HCT116 (cell line): ENCODE measurements around the gene SNED1. TPM values are rescaled to one million over a fixed set of nuclear protein-coding genes. Genes with fewer than 3 reads are reported as not detected.

ENCODE experiments used
- ATAC-seq: fragments of 200-7000 bp; cut with Tn5 transposase; 2 replicates; pipeline ENCODE4 v1.9.1; 2020; ENCODE audit warnings: mild to moderate bottlenecking, moderate library complexity
- BruUV-seq: library from RNA; stranded (reverse); fragments of 400-500 nt; replicated peaks from 2 replicates; lab custom pipeline; 2021; lab: Mats Ljungman, UMichigan
- CTCF ChIA-PET: fragments of 300-600 bp; sonication (Branson Sonifier 250); formaldehyde crosslinking; loops from one replicate; lab custom pipeline; 2021; ENCODE audit warnings: antibody characterized with exemption; lab: Charles Lee
- POLR2A ChIA-PET: fragments of 300-600, 350-600 bp; sonication (Branson Sonifier 250); formaldehyde crosslinking; loops from one replicate; lab custom pipeline; 2021; ENCODE audit warnings: antibody characterized with exemption; lab: Charles Lee
- RAD21 ChIA-PET, 2 experiments: fragments of 300-600 bp; sonication (Branson Sonifier 250); formaldehyde crosslinking; loops; one replicate each; lab custom pipeline; 2023; ENCODE audit warnings: low total read pairs in 2 of 2; ENCODE audit not compliant: uncharacterized antibody in 2 of 2, unreplicated experiment in 2 of 2, low non-redundant PET in 1 of 2; lab: Charles Lee
- DNase-seq: peaks from one replicate; pipeline ENCODE4 v3.0.0-alpha.2; 2010; ENCODE audit warnings: low read depth, low spot score
- H2AFZ ChIP-seq: fragments of 200-600 bp; shearing (Covaris generic), sonication (generic); 2 replicates; pipeline ENCODE4 v1.6.1; 2017; ENCODE audit warnings: low read depth, mixed run types, mixed read lengths, antibody characterized with exemption, low read length; ENCODE audit not compliant: poor library complexity, severe bottlenecking
- H3K27ac ChIP-seq: 2 replicates; pipeline ENCODE4 v1.5.1; 2012; ENCODE audit warnings: low read depth, low read length
- H3K27me3 ChIP-seq: fragments of 200-600 bp; sonication (generic); 2 replicates; pipeline ENCODE4 v1.6.1; 2016; ENCODE audit warnings: mixed run types, low read length, mixed read lengths; ENCODE audit not compliant: insufficient read depth
- H3K36me3 ChIP-seq, 2 experiments: fragments of 200-500 bp in 1 of 2; fragments of 200-600 bp in 1 of 2; sonication (Bioruptor generic) in 1 of 2; sonication (generic) in 1 of 2; 2 replicates each; pipeline versions ENCODE4 v1.5.1 to v1.6.1; 2014 to 2016; ENCODE audit warnings: low read length in 2 of 2, inconsistent platforms in 1 of 2, mixed read lengths in 1 of 2, mixed run types in 1 of 2; ENCODE audit not compliant: insufficient read depth in 2 of 2, control insufficient read depth in 1 of 2
- H3K4me1 ChIP-seq, 2 experiments: fragments of 200-600 bp in 1 of 2; sonication (generic) in 1 of 2; 2 replicates each; pipeline versions ENCODE4 v1.5.1 to v1.6.1; 2012 to 2017; ENCODE audit warnings: low read length in 2 of 2, inconsistent platforms in 1 of 2, mild to moderate bottlenecking in 1 of 2, mixed read lengths in 1 of 2, mixed run types in 1 of 2, moderate library complexity in 1 of 2; ENCODE audit not compliant: insufficient read depth in 2 of 2, control insufficient read depth in 1 of 2
- H3K4me2 ChIP-seq: fragments of 200-600 bp; sonication (generic); 2 replicates; pipeline ENCODE4 v1.6.1; 2017; ENCODE audit warnings: mixed run types, low read length, mixed read lengths
- H3K4me3 ChIP-seq, 2 experiments: fragments of 200-600 bp in 1 of 2; sonication (generic) in 1 of 2; replicated peaks in 1 of 2; 2 replicates each; pipeline ENCODE4 v1.5.1; 2011 to 2016; ENCODE audit warnings: low read length in 2 of 2, control low read depth in 1 of 2, low read depth in 1 of 2, mild to moderate bottlenecking in 1 of 2, mixed read lengths in 1 of 2, mixed run types in 1 of 2
- H3K79me2 ChIP-seq: fragments of 200-600 bp; sonication (generic); 2 replicates; pipeline ENCODE4 v1.6.1; 2017; ENCODE audit warnings: mild to moderate bottlenecking, mixed run types, low read length, moderate library complexity, mixed read lengths; ENCODE audit not compliant: insufficient read depth
- H3K9ac ChIP-seq: fragments of 200-600 bp; sonication (generic); 2 replicates; pipeline ENCODE4 v1.6.1; 2016; ENCODE audit warnings: low read length, mixed read lengths
- H3K9me2 ChIP-seq: fragments of 200-600 bp; sonication (generic), shearing (Covaris generic); 2 replicates; pipeline ENCODE4 v1.6.1; 2017; ENCODE audit warnings: mixed run types, mild to moderate bottlenecking, moderate library complexity; ENCODE audit not compliant: insufficient read depth
- H3K9me3 ChIP-seq, 2 experiments: fragments of 200-500 bp in 1 of 2; fragments of 200-600 bp in 1 of 2; sonication (Bioruptor generic) in 1 of 2; sonication (generic) in 1 of 2; 2 replicates each; pipeline ENCODE4 v1.6.1; 2014 to 2017; ENCODE audit warnings: low read length in 2 of 2, mixed read lengths in 2 of 2, inconsistent platforms in 1 of 2, low read depth in 1 of 2, mild to moderate bottlenecking in 1 of 2, mixed run types in 1 of 2, moderate library complexity in 1 of 2; ENCODE audit not compliant: control insufficient read depth in 1 of 2, insufficient read depth in 1 of 2
- H4K20me1 ChIP-seq: fragments of 200-600 bp; sonication (generic), shearing (Covaris generic); 2 replicates; pipeline ENCODE4 v1.6.1; 2017; ENCODE audit warnings: mixed run types, mild to moderate bottlenecking, moderate library complexity; ENCODE audit not compliant: insufficient read depth
- CBX3 ChIP-seq: IDR thresholded peaks from 2 replicates; pipeline ENCODE4 v1.6.1; 2012; ENCODE audit warnings: low read depth
- EGR1 ChIP-seq: IDR thresholded peaks from 2 replicates; pipeline ENCODE4 v1.6.1; 2012; ENCODE audit warnings: low read depth
- ELF1 ChIP-seq: IDR thresholded peaks from 2 replicates; pipeline ENCODE4 v1.6.1; 2012; ENCODE audit warnings: low read depth, borderline replicate concordance
- EZH2 ChIP-seq: fragments of 200-600 bp; sonication (generic); IDR thresholded peaks from 2 replicates; pipeline ENCODE4 v1.6.1; 2017; ENCODE audit warnings: antibody characterized with exemption, mixed run types
- EZH2phosphoT487 ChIP-seq: fragments of 200-600 bp; IDR thresholded peaks from 2 replicates; pipeline ENCODE4 v1.6.1; 2018; ENCODE audit warnings: antibody characterized with exemption, borderline replicate concordance
- FOSL1 ChIP-seq: IDR thresholded peaks from 2 replicates; pipeline ENCODE4 v1.6.1; 2012; ENCODE audit warnings: low read depth
- JUND ChIP-seq: IDR thresholded peaks from 2 replicates; pipeline ENCODE4 v1.6.1; 2012
- POLR2A ChIP-seq: IDR thresholded peaks from 2 replicates; pipeline ENCODE4 v1.7.0; 2011; ENCODE audit warnings: borderline replicate concordance; ENCODE audit not compliant: insufficient read depth, insufficient read length; ENCODE audit errors: extremely low read depth
- POLR2AphosphoS5 ChIP-seq: IDR thresholded peaks from 2 replicates; pipeline ENCODE4 v1.6.1; 2011; ENCODE audit warnings: mild to moderate bottlenecking, low read depth, low read length, moderate library complexity
- RAD21 ChIP-seq: IDR thresholded peaks from 2 replicates; pipeline ENCODE4 v1.6.1; 2012; ENCODE audit warnings: low read depth, mild to moderate bottlenecking
- SIN3A ChIP-seq: IDR thresholded peaks from 2 replicates; pipeline ENCODE4 v1.6.1; 2012; ENCODE audit warnings: low read depth
- SP1 ChIP-seq: IDR thresholded peaks from 2 replicates; pipeline ENCODE4 v1.6.1; 2012; ENCODE audit warnings: low read depth
- SRF ChIP-seq: IDR thresholded peaks from 2 replicates; pipeline ENCODE4 v1.6.1; 2012; ENCODE audit warnings: low read depth
- YY1 ChIP-seq: IDR thresholded peaks from 2 replicates; pipeline ENCODE4 v1.6.1; 2011; ENCODE audit warnings: low read length, low read depth, moderate library complexity, mild to moderate bottlenecking; ENCODE audit not compliant: insufficient replicate concordance; ENCODE audit errors: extremely low read depth
- ZFX ChIP-seq: fragments of 450-650 bp; IDR thresholded peaks from 2 replicates; pipeline ENCODE4 v1.6.1; 2017
- ZNF274 ChIP-seq: fragments of 200-500 bp; sonication (Bioruptor generic); IDR thresholded peaks from 2 replicates; pipeline ENCODE4 v1.6.1; 2014; ENCODE audit warnings: mild to moderate bottlenecking, low read depth, low read length, inconsistent platforms
- intact Hi-C: fragments of 100-400 bp; cut with micrococcal nuclease; formaldehyde crosslinking; loops from 2 replicates; pipeline ENCODE4 v1.10.0; 2022
- total RNA-seq: library from RNA; stranded (reverse); gene quantifications from one replicate; pipeline ENCODE4 v1.2.1, GENCODE V29; 2021; ENCODE audit not compliant: unreplicated experiment
- TF ChIP-seq, protein P1 (sequence below), 3 experiments: fragments of 200-600 bp in 1 of 3; sonication (generic) in 1 of 3; IDR thresholded peaks in 2 of 3; conservative IDR thresholded peaks in 1 of 3; 2 replicates each; pipeline ENCODE4 v1.5.1; 2012 to 2017; ENCODE audit warnings: low read depth in 2 of 3, low read length in 2 of 3, antibody characterized with exemption in 1 of 3, borderline replicate concordance in 1 of 3, control low read depth in 1 of 3, mild to moderate bottlenecking in 1 of 3, mixed read lengths in 1 of 3, mixed run types in 1 of 3, moderate library complexity in 1 of 3; ENCODE audit not compliant: insufficient read depth in 1 of 3
- TF ChIP-seq, protein P2 (sequence below): IDR thresholded peaks from 2 replicates; pipeline ENCODE4 v1.6.1; 2011; ENCODE audit warnings: mild to moderate bottlenecking, low read length, moderate library complexity; ENCODE audit not compliant: insufficient replicate concordance; ENCODE audit errors: extremely low read depth
- TF ChIP-seq, protein P3 (sequence below): IDR thresholded peaks from 2 replicates; pipeline ENCODE4 v1.6.1; 2012
- TF ChIP-seq, protein P4 (sequence below): IDR thresholded peaks from 2 replicates; pipeline ENCODE4 v1.6.1; 2012; ENCODE audit warnings: low read depth

Gene SNED1
- total RNA-seq, 1 experiment from 2014 or later, result 9.6 TPM

DNA sequence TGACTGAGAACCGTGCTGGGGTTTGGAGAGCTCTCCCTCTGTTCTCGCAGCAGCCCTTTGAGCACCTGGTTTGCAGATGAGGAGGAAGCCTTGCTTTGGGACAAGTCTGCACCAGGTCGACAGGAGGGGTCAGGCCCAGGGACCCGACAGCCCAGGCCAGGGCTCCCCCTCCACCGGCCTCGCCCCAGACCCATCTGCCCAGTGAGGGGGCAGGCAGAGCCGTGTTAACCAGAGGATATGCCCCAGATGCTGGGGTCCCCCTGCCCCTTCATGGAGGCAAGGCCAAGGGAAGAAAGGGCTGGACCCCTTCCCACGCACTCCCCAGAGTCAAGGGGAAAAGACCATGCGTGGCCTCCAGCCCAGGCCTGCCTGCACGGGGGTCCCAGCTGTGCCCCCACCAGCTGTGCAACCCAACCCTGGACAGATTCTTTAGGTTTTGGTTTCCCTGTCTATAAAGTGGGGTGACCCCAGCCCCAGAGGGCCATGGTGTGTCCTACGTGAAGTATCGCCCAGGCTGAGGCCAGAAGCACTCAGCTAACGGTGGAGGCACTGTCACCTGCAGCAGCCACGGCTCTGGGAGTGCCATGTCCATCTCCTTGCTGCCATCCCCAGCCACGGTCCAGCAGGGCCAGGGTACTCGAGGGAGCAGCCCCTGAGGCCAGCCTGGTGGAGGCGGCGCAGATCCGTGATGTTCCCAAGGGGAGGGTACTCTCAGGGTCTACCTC is 4.8 kb upstream of the SNED1 start:
- H3K4me2 ChIP-seq, result no peak overlapping the region
- H3K36me3 ChIP-seq, result no peaks in the 10 kb centered on the region
- intact Hi-C loops, result no loop called here
- H3K4me1 ChIP-seq, result peaks cover 9 to 29% of the 10 kb centered on the region in 2 experiments; a peak in 3 of 4 replicates
- no peaks in the 10 kb centered on the region for H3K27me3 ChIP-seq
- CTCF ChIA-PET, result no interaction called here
- H3K9ac ChIP-seq, result no peak overlapping the region
- H3K4me3 ChIP-seq, result no peak overlapping the region
- no peak overlapping the region for H3K27ac ChIP-seq
- H3K9me3 ChIP-seq, result no peaks in the 10 kb centered on the region
- H3K79me2 ChIP-seq, result no peaks in the 10 kb centered on the region
- no peak overlapping the region for H2AFZ ChIP-seq
- no peaks in the 10 kb centered on the region for H4K20me1 ChIP-seq
- no TSS peak for BruUV-seq
- ATAC-seq (no peak), DNase-seq (no peak)
- no peaks in the 10 kb centered on the region for H3K9me2 ChIP-seq
- POLR2A ChIA-PET, result no interaction called here
- no peak for TF ChIP-seq SIN3A
- no peak for TF ChIP-seq ZFX
- no peak for TF ChIP-seq FOSL1
- TF ChIP-seq, protein P1, sequence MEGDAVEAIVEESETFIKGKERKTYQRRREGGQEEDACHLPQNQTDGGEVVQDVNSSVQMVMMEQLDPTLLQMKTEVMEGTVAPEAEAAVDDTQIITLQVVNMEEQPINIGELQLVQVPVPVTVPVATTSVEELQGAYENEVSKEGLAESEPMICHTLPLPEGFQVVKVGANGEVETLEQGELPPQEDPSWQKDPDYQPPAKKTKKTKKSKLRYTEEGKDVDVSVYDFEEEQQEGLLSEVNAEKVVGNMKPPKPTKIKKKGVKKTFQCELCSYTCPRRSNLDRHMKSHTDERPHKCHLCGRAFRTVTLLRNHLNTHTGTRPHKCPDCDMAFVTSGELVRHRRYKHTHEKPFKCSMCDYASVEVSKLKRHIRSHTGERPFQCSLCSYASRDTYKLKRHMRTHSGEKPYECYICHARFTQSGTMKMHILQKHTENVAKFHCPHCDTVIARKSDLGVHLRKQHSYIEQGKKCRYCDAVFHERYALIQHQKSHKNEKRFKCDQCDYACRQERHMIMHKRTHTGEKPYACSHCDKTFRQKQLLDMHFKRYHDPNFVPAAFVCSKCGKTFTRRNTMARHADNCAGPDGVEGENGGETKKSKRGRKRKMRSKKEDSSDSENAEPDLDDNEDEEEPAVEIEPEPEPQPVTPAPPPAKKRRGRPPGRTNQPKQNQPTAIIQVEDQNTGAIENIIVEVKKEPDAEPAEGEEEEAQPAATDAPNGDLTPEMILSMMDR (IDR thresholded peaks at IDR 0.05 in 2 of 3, conservative IDR thresholded peaks at IDR 0.05 in 1 of 3; ENCODE audit: borderline replicate concordance in 1 of 3, insufficient read depth in 1 of 3, low read depth in 2 of 3, low read length in 2 of 3), result no peak
- TF ChIP-seq RAD21, result no peak
- no peak for TF ChIP-seq SRF
- TF ChIP-seq YY1, result no peak
- TF ChIP-seq, protein P2, sequence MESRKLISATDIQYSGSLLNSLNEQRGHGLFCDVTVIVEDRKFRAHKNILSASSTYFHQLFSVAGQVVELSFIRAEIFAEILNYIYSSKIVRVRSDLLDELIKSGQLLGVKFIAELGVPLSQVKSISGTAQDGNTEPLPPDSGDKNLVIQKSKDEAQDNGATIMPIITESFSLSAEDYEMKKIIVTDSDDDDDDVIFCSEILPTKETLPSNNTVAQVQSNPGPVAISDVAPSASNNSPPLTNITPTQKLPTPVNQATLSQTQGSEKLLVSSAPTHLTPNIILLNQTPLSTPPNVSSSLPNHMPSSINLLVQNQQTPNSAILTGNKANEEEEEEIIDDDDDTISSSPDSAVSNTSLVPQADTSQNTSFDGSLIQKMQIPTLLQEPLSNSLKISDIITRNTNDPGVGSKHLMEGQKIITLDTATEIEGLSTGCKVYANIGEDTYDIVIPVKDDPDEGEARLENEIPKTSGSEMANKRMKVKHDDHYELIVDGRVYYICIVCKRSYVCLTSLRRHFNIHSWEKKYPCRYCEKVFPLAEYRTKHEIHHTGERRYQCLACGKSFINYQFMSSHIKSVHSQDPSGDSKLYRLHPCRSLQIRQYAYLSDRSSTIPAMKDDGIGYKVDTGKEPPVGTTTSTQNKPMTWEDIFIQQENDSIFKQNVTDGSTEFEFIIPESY, result no peak
- TF ChIP-seq JUND, result no peak
- no peak for TF ChIP-seq EZH2
- TF ChIP-seq, protein P3, sequence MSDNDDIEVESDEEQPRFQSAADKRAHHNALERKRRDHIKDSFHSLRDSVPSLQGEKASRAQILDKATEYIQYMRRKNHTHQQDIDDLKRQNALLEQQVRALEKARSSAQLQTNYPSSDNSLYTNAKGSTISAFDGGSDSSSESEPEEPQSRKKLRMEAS, result no peak
- TF ChIP-seq ZNF274, result no peak
- TF ChIP-seq CBX3, result no peak
- TF ChIP-seq EZH2phosphoT487, result no peak
- TF ChIP-seq POLR2AphosphoS5, result no peak
- no peak for TF ChIP-seq SP1
- TF ChIP-seq ELF1, result no peak
- TF ChIP-seq POLR2A, result no peak
- TF ChIP-seq, protein P4, sequence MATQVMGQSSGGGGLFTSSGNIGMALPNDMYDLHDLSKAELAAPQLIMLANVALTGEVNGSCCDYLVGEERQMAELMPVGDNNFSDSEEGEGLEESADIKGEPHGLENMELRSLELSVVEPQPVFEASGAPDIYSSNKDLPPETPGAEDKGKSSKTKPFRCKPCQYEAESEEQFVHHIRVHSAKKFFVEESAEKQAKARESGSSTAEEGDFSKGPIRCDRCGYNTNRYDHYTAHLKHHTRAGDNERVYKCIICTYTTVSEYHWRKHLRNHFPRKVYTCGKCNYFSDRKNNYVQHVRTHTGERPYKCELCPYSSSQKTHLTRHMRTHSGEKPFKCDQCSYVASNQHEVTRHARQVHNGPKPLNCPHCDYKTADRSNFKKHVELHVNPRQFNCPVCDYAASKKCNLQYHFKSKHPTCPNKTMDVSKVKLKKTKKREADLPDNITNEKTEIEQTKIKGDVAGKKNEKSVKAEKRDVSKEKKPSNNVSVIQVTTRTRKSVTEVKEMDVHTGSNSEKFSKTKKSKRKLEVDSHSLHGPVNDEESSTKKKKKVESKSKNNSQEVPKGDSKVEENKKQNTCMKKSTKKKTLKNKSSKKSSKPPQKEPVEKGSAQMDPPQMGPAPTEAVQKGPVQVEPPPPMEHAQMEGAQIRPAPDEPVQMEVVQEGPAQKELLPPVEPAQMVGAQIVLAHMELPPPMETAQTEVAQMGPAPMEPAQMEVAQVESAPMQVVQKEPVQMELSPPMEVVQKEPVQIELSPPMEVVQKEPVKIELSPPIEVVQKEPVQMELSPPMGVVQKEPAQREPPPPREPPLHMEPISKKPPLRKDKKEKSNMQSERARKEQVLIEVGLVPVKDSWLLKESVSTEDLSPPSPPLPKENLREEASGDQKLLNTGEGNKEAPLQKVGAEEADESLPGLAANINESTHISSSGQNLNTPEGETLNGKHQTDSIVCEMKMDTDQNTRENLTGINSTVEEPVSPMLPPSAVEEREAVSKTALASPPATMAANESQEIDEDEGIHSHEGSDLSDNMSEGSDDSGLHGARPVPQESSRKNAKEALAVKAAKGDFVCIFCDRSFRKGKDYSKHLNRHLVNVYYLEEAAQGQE, result no peak
- TF ChIP-seq EGR1, result no peak
- RAD21 ChIA-PET, result no interaction called here
